SK-N-SH (cell line): ENCODE results near the gene SYT17. TPM values are rescaled to one million over a fixed set of nuclear protein-coding genes. Genes with fewer than 3 reads are reported as not detected.

Experiments
- CTCF ChIA-PET: fragments of 300-600, 350-600 bp; formaldehyde crosslinking; extraction: SDS; loops from one replicate; lab custom pipeline; 2021; lab: Yijun Ruan, JAX
- POLR2A ChIA-PET: fragments of 350-600 bp; sonication (Branson Sonifier 250); formaldehyde crosslinking; extraction: SDS; loops from one replicate; lab custom pipeline; 2020; ENCODE audit warnings: antibody characterized with exemption, inconsistent platforms; lab: Yijun Ruan, JAX
- DNase-seq: peaks from one replicate; pipeline ENCODE4 v3.0.0; 2012
- H2AFZ ChIP-seq: fragments of 200-600 bp; sonication (generic); 2 replicates; pipeline ENCODE4 v1.8.1; 2016; ENCODE audit warnings: antibody characterized with exemption, mild to moderate bottlenecking, low read depth
- H3F3A ChIP-seq: fragments of 200-600 bp; sonication (generic); replicated peaks from 2 replicates; pipeline ENCODE3; 2016; ENCODE audit warnings: antibody characterized with exemption, mild to moderate bottlenecking; ENCODE audit not compliant: insufficient read depth
- H3K27ac ChIP-seq, 2 experiments: fragments of 200-500 bp in 1 of 2; fragments of 200-600 bp in 1 of 2; sonication (Bioruptor generic) in 1 of 2; sonication (generic), shearing (Covaris generic) in 1 of 2; 2 replicates each; pipeline versions ENCODE4 v1.5.1 to v1.6.1; 2014 to 2016; ENCODE audit warnings: low read depth in 2 of 2, inconsistent platforms in 1 of 2, low read length in 1 of 2, mild to moderate bottlenecking in 1 of 2, mixed read lengths in 1 of 2
- H3K27me3 ChIP-seq: fragments of 200-600 bp; sonication (generic), shearing (Covaris generic); 2 replicates; pipeline ENCODE4 v1.6.1; 2016; ENCODE audit warnings: mixed run types; ENCODE audit not compliant: insufficient read depth
- H3K36me3 ChIP-seq, 2 experiments: fragments of 200-500 bp in 1 of 2; fragments of 200-600 bp in 1 of 2; sonication (Bioruptor generic) in 1 of 2; sonication (generic) in 1 of 2; replicated peaks in 1 of 2; 2 replicates each; pipeline versions ENCODE3 to v1.5.1; 2014 to 2016; ENCODE audit warnings: low read length in 1 of 2, mild to moderate bottlenecking in 1 of 2; ENCODE audit not compliant: insufficient read depth in 2 of 2, control insufficient read depth in 1 of 2
- H3K4me1 ChIP-seq, 2 experiments: fragments of 200-500 bp in 1 of 2; fragments of 200-600 bp in 1 of 2; sonication (Bioruptor generic) in 1 of 2; sonication (generic), shearing (Covaris generic) in 1 of 2; 2 replicates each; pipeline versions ENCODE4 v1.5.1 to v1.6.1; 2014 to 2016; ENCODE audit warnings: low read depth in 1 of 2, low read length in 1 of 2, mixed run types in 1 of 2; ENCODE audit not compliant: insufficient read depth in 2 of 2, control insufficient read depth in 1 of 2
- H3K4me2 ChIP-seq: fragments of 200-600 bp; sonication (generic), shearing (Covaris generic); 2 replicates; pipeline ENCODE4 v1.6.1; 2017; ENCODE audit warnings: mixed run types
- H3K4me3 ChIP-seq, 2 experiments: fragments of 200-500 bp in 1 of 2; fragments of 200-600 bp in 1 of 2; sonication (Bioruptor generic) in 1 of 2; sonication (generic), shearing (Covaris generic) in 1 of 2; 2 replicates each; pipeline versions ENCODE4 v1.5.1 to v1.8.1; 2014 to 2016; ENCODE audit warnings: low read depth in 2 of 2, inconsistent platforms in 1 of 2, low read length in 1 of 2, mild to moderate bottlenecking in 1 of 2, mixed read lengths in 1 of 2, moderate library complexity in 1 of 2
- H3K79me2 ChIP-seq: fragments of 200-600 bp; sonication (generic); 2 replicates; pipeline ENCODE4 v1.8.1; 2017; ENCODE audit warnings: mild to moderate bottlenecking; ENCODE audit not compliant: insufficient read depth
- H3K9ac ChIP-seq: fragments of 200-600 bp; sonication (generic); 2 replicates; pipeline ENCODE4 v1.6.1; 2017; ENCODE audit warnings: mixed run types
- H3K9me2 ChIP-seq: fragments of 200-600 bp; sonication (generic); 2 replicates; pipeline ENCODE4 v1.6.1; 2017; ENCODE audit warnings: mixed run types
- H3K9me3 ChIP-seq: fragments of 200-600 bp; sonication (generic); 2 replicates; pipeline ENCODE4 v1.6.1; 2017; ENCODE audit warnings: mixed run types, mild to moderate bottlenecking, moderate library complexity
- H4K20me1 ChIP-seq: fragments of 200-600 bp; sonication (generic); 2 replicates; pipeline ENCODE4 v1.6.1; 2017; ENCODE audit warnings: mild to moderate bottlenecking, mixed run types; ENCODE audit not compliant: insufficient read depth
- CHD2 ChIP-seq: fragments of 150-350 bp; IDR thresholded peaks from 2 replicates; pipeline ENCODE4 v1.6.1; 2018; ENCODE audit warnings: low read length; ENCODE audit not compliant: partially characterized antibody
- ELF1 ChIP-seq: IDR thresholded peaks from 2 replicates; pipeline ENCODE4 v1.4.0; 2012
- FOXM1 ChIP-seq: IDR thresholded peaks from 2 replicates; pipeline ENCODE4 v1.4.0; 2012; ENCODE audit warnings: low read depth, mild to moderate bottlenecking
- MEF2A ChIP-seq: IDR thresholded peaks from 2 replicates; pipeline ENCODE4 v1.4.0; 2012; ENCODE audit warnings: low read depth, borderline replicate concordance
- RAD21 ChIP-seq: IDR thresholded peaks from 2 replicates; pipeline ENCODE4 v1.6.1; 2012; ENCODE audit warnings: mild to moderate bottlenecking, low read length
- RCOR1 ChIP-seq: fragments of 150-350 bp; IDR thresholded peaks from 2 replicates; pipeline ENCODE4 v1.6.1; 2017; ENCODE audit warnings: antibody characterized with exemption, low read length
- TAF1 ChIP-seq: IDR thresholded peaks from 2 replicates; pipeline ENCODE4 v1.6.1; 2012; ENCODE audit warnings: low read depth, mild to moderate bottlenecking, low read length, moderate library complexity, borderline replicate concordance
- USF2 ChIP-seq: fragments of 150-350 bp; IDR thresholded peaks from 2 replicates; pipeline ENCODE4 v1.6.1; 2017; ENCODE audit warnings: antibody characterized with exemption, low read length, low read depth, borderline replicate concordance
- WGBS: methylation state at CpG from one replicate; pipeline ENCODE4 v1.1.6; 2017; ENCODE audit warnings: low lambda C conversion rate; 5-methylcytosine and 5-hydroxymethylcytosine counted together
- polyA plus RNA-seq, 3 experiments: library from polyadenylated mRNA; depleted of rRNA; stranded (reverse); fragments of >200 nt; gene quantifications; 2 replicates each; pipeline ENCODE4 v1.2.3, GENCODE V29; 2012
- TF ChIP-seq, protein P1 (sequence below): IDR thresholded peaks from 2 replicates; pipeline ENCODE4 v1.4.0; 2012; ENCODE audit warnings: low read depth, borderline replicate concordance

SYT17 gene
- polyA plus RNA-seq, 1 of the 3 experiments (the other 2 are of a cell fraction), result 0.21 TPM

GRCh38 chr16:19241512-19241911 lies 73.5 kb downstream of the SYT17 start:
- DNase-seq, result no peak
- no peaks in the 10 kb centered on the region for H3K36me3 ChIP-seq
- H3K79me2 ChIP-seq, result no peaks in the 10 kb centered on the region
- H3F3A ChIP-seq, result no peaks in the 10 kb centered on the region
- H3K9me2 ChIP-seq, result no peaks in the 10 kb centered on the region
- H3K4me1 ChIP-seq, result no peaks in the 10 kb centered on the region
- H3K4me3 ChIP-seq, result no peak overlapping the region
- H2AFZ ChIP-seq, result no peak overlapping the region
- H3K9ac ChIP-seq, result no peak overlapping the region
- POLR2A ChIA-PET, result no interaction called here
- H3K9me3 ChIP-seq, result no peaks in the 10 kb centered on the region
- CTCF ChIA-PET, result no interaction called here
- no peak overlapping the region for H3K4me2 ChIP-seq
- TF ChIP-seq USF2 (no peak), CHD2 (no peak), RCOR1 (no peak)
- TF ChIP-seq, protein P1, sequence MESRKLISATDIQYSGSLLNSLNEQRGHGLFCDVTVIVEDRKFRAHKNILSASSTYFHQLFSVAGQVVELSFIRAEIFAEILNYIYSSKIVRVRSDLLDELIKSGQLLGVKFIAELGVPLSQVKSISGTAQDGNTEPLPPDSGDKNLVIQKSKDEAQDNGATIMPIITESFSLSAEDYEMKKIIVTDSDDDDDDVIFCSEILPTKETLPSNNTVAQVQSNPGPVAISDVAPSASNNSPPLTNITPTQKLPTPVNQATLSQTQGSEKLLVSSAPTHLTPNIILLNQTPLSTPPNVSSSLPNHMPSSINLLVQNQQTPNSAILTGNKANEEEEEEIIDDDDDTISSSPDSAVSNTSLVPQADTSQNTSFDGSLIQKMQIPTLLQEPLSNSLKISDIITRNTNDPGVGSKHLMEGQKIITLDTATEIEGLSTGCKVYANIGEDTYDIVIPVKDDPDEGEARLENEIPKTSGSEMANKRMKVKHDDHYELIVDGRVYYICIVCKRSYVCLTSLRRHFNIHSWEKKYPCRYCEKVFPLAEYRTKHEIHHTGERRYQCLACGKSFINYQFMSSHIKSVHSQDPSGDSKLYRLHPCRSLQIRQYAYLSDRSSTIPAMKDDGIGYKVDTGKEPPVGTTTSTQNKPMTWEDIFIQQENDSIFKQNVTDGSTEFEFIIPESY, result no peak
- no peaks in the 10 kb centered on the region for H4K20me1 ChIP-seq
- no peaks in the 10 kb centered on the region for H3K27me3 ChIP-seq
- H3K27ac ChIP-seq, result no peak overlapping the region
- WGBS, result 100% methylated on average over 2 of the region's 11 CpGs

DNA sequence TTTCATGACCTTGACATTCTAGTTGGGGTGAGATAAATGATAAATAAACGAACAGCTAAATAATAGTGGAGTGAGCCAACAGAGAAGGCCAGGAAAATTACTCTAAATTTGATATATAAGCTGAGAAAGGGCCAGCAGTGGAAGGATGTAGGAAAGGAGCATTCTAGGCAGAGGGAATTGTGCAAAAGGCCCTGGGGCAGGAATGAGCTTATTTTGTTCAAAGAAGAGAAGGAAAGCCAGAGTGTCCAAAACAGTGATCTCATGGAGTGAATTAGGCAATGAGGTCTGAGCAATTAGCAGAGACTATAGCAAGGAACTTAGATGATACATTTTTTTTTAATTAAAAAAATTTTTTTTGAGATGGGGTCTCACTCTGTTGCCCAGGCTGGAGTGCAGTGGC lies 74.1 kb downstream of the SYT17 start:
- H3K36me3 ChIP-seq, result no peaks in the 10 kb centered on the region
- H3K9me3 ChIP-seq, result no peaks in the 10 kb centered on the region
- no peak for DNase-seq
- H3K27me3 ChIP-seq, result no peaks in the 10 kb centered on the region
- no peak overlapping the region for H3K4me2 ChIP-seq
- no peaks in the 10 kb centered on the region for H3K4me1 ChIP-seq
- ChIA-PET CTCF (interaction anchor here (0.7 to 1.2 kb wide), 2 partner anchors 10 to 288 kb away, joined by 3 to 4 read pairs; no protein-coding TSS in a partner anchor), POLR2A (no interaction called here)
- no peak overlapping the region for H2AFZ ChIP-seq
- WGBS, result 2% methylated on average over 1 of the region's 1 CpG
- TF ChIP-seq ELF1, result no peak
- TF ChIP-seq RAD21, result no peak
- no peak for TF ChIP-seq USF2
- no peak for TF ChIP-seq MEF2A
- TF ChIP-seq FOXM1, result no peak
- TF ChIP-seq TAF1, result no peak
- no peak overlapping the region for H3K9ac ChIP-seq
- H3K27ac ChIP-seq, result no peak overlapping the region
- no peaks in the 10 kb centered on the region for H4K20me1 ChIP-seq
- H3K79me2 ChIP-seq, result no peaks in the 10 kb centered on the region
- H3K4me3 ChIP-seq, result no peak overlapping the region
- no peaks in the 10 kb centered on the region for H3F3A ChIP-seq
- no peaks in the 10 kb centered on the region for H3K9me2 ChIP-seq
